CD4-positive, CD25-positive, alpha-beta regulatory T cell (primary cell): ENCODE results near the gene GUCY1A1. TPM values are rescaled to one million over a fixed set of nuclear protein-coding genes. Genes with fewer than 3 reads are reported as not detected.
A peak's percentile ranks its signal among the peaks of the same experiment; 100 is the strongest.

Experiments used
- ATAC-seq, 2 donors: fragments of 150-1000 bp; cut with Tn5 transposase; one replicate each; pipeline ENCODE4 v1.10.0; 2021; ENCODE audit warnings: low read depth in 2 of 2, moderate number of reproducible peaks in 2 of 2, moderate library complexity in 1 of 2
- DNase-seq, 3 donors: peaks; one replicate each; pipeline versions ENCODE4 v3.0.0 to v3.0.0-alpha.2; 2012 to 2022; ENCODE audit warnings: mixed read lengths in 1 of 3
- H3K27ac ChIP-seq: one replicate; pipeline ENCODE4 v1.7.0; 2013; ENCODE audit warnings: mild to moderate bottlenecking, low read length; ENCODE audit not compliant: insufficient read depth, poor library complexity, severe bottlenecking
- H3K27me3 ChIP-seq: one replicate; pipeline ENCODE4 v1.7.0; 2013; ENCODE audit warnings: low read length; ENCODE audit not compliant: control insufficient read depth, insufficient read depth
- H3K36me3 ChIP-seq: one replicate; pipeline ENCODE4 v1.7.0; 2013; ENCODE audit warnings: mild to moderate bottlenecking, low read length, moderate library complexity; ENCODE audit not compliant: control insufficient read depth, insufficient read depth
- H3K4me1 ChIP-seq: 2 replicates; pipeline ENCODE4 v1.7.0; 2013; ENCODE audit warnings: mild to moderate bottlenecking, low read length; ENCODE audit not compliant: insufficient read depth, control insufficient read depth, poor library complexity, severe bottlenecking
- H3K4me3 ChIP-seq: one replicate; pipeline ENCODE4 v1.7.0; 2013; ENCODE audit warnings: low read depth, mild to moderate bottlenecking, low read length, moderate library complexity
- H3K9me3 ChIP-seq, 2 experiments: 1 replicate in 1 of 2; 2 replicates in 1 of 2; pipeline ENCODE4 v1.7.0; 2013; ENCODE audit warnings: low read length in 2 of 2, mild to moderate bottlenecking in 1 of 2, moderate library complexity in 1 of 2; ENCODE audit not compliant: control insufficient read depth in 2 of 2
- H3K27ac Mint-ChIP-seq, 3 donors: one replicate each; pipeline ENCODE4 v1.8.0; 2020 to 2022; ENCODE audit warnings: mild to moderate bottlenecking in 3 of 3, mixed read lengths in 3 of 3, moderate library complexity in 2 of 3
- H3K27me3 Mint-ChIP-seq: one replicate; pipeline ENCODE4 v1.8.0; 2022; ENCODE audit warnings: mild to moderate bottlenecking, mixed read lengths
- H3K36me3 Mint-ChIP-seq: one replicate; pipeline ENCODE4 v1.8.0; 2020; ENCODE audit warnings: mixed read lengths
- H3K4me1 Mint-ChIP-seq, 4 donors: one replicate each; pipeline ENCODE4 v1.8.0; 2020 to 2022; ENCODE audit warnings: mixed read lengths in 4 of 4, mild to moderate bottlenecking in 1 of 4
- H3K4me3 Mint-ChIP-seq, 4 donors: one replicate each; pipeline ENCODE4 v1.8.0; 2020 to 2022; ENCODE audit warnings: mild to moderate bottlenecking in 4 of 4, mixed read lengths in 4 of 4, moderate library complexity in 3 of 4
- H3K9me3 Mint-ChIP-seq, 7 donors: one replicate each; pipeline ENCODE4 v1.8.0; 2020 to 2022; ENCODE audit warnings: mixed read lengths in 7 of 7, mild to moderate bottlenecking in 3 of 7, moderate library complexity in 2 of 7
- polyA plus RNA-seq, 4 donors: library from polyadenylated mRNA; unstranded; fragments of 300-500 nt; fragmentation: Illumina TruSeq; gene quantifications; one replicate each; pipeline ENCODE4 v1.2.3, GENCODE V29; 2021
- total RNA-seq: library from RNA; stranded (reverse); gene quantifications from one replicate; pipeline ENCODE4 v1.2.3, GENCODE V29; 2022

GUCY1A1 gene
- 1.9 TPM for total RNA-seq
- polyA plus RNA-seq: not detected

- H3K9me3 Mint-ChIP-seq: peaks cover 0 to 4% (median 0%) of the 10 kb centered on the region in 7 donors
- H3K9me3 ChIP-seq: no peaks in the 10 kb centered on the region
- peaks cover 4% of the 10 kb centered on the region for H3K4me1 ChIP-seq
- H3K27me3 ChIP-seq: peaks cover 16% of the 10 kb centered on the region
- H3K36me3 Mint-ChIP-seq: no peaks in the 10 kb centered on the region
- H3K27ac ChIP-seq: no peak within 1 kb of the TSS
- H3K4me3 ChIP-seq: no peak within 1 kb of the TSS
- DNase-seq (no peak), ATAC-seq (no peak)
- H3K27ac Mint-ChIP-seq: no peak within 1 kb of the TSS
- peaks cover 41% of the 10 kb centered on the region for H3K27me3 Mint-ChIP-seq
- peaks cover 0 to 17% (median 7%) of the 10 kb centered on the region in 4 donors for H3K4me1 Mint-ChIP-seq
- H3K36me3 ChIP-seq: no peaks in the 10 kb centered on the region
- H3K4me3 Mint-ChIP-seq: peak within 1 kb of the TSS; percentile 11 to 81 (median 52)
Observed at GRCh38 chr4:155666344-155667221, at the start of gene GUCY1A1. Gene GUCY1A1, plus strand, starts transcription at chr4:155666848. Its CDS starts 30,020 bp downstream, at chr4:155696868.

- Mint-ChIP-seq H3K9me3 (no peaks in the 10 kb centered on the region), H3K27me3 (no peaks in the 10 kb centered on the region), H3K27ac (no peak overlapping the region), H3K36me3 (no peaks in the 10 kb centered on the region), H3K4me1 (no peaks in the 10 kb centered on the region), H3K4me3 (no peak overlapping the region)
- Histone ChIP-seq H3K9me3 (no peaks in the 10 kb centered on the region), H3K36me3 (no peaks in the 10 kb centered on the region), H3K4me3 (no peak overlapping the region), H3K27ac (no peak overlapping the region), H3K27me3 (no peaks in the 10 kb centered on the region), H3K4me1 (no peaks in the 10 kb centered on the region)
- ATAC-seq (no peak), DNase-seq (no peak)
Observed at GRCh38 chr4:155617296-155617695, 49.4 kb upstream of the GUCY1A1 start.

- DNase-seq (no peak), ATAC-seq (no peak)
- H3K27me3 Mint-ChIP-seq: no peaks in the 10 kb centered on the region
- Histone ChIP-seq H3K27ac (no peak overlapping the region), H3K4me3 (no peak overlapping the region), H3K27me3 (no peaks in the 10 kb centered on the region), H3K4me1 (no peaks in the 10 kb centered on the region), H3K36me3 (no peaks in the 10 kb centered on the region), H3K9me3 (no peaks in the 10 kb centered on the region)
- H3K4me1 Mint-ChIP-seq: no peaks in the 10 kb centered on the region
- no peak overlapping the region for H3K4me3 Mint-ChIP-seq
- H3K9me3 Mint-ChIP-seq: no peaks in the 10 kb centered on the region
- no peaks in the 10 kb centered on the region for H3K36me3 Mint-ChIP-seq
- no peak overlapping the region for H3K27ac Mint-ChIP-seq
Observed at GRCh38 chr4:155618183-155618838, 48.3 kb upstream of the GUCY1A1 start.

GRCh38 chr4:155620637-155621036, 46.0 kb upstream of the GUCY1A1 start:
- Mint-ChIP-seq H3K4me1 (no peaks in the 10 kb centered on the region), H3K27me3 (no peaks in the 10 kb centered on the region), H3K27ac (no peak overlapping the region), H3K9me3 (peaks cover 0 to 2% (median 0%) of the 10 kb centered on the region in 7 donors), H3K4me3 (no peak overlapping the region), H3K36me3 (no peaks in the 10 kb centered on the region)
- Histone ChIP-seq H3K27me3 (no peaks in the 10 kb centered on the region), H3K4me3 (no peak overlapping the region), H3K36me3 (no peaks in the 10 kb centered on the region), H3K27ac (no peak overlapping the region), H3K4me1 (no peaks in the 10 kb centered on the region), H3K9me3 (no peaks in the 10 kb centered on the region)
- DNase-seq (no peak), ATAC-seq (no peak)

GRCh38 chr4:155624478-155624877, 42.2 kb upstream of the GUCY1A1 start:
- no peaks in the 10 kb centered on the region for H3K4me1 Mint-ChIP-seq
- H3K4me3 ChIP-seq: no peak overlapping the region
- H3K4me1 ChIP-seq: no peaks in the 10 kb centered on the region
- no peaks in the 10 kb centered on the region for H3K36me3 Mint-ChIP-seq
- no peak overlapping the region for H3K4me3 Mint-ChIP-seq
- no peaks in the 10 kb centered on the region for H3K27me3 ChIP-seq
- ATAC-seq (no peak), DNase-seq (no peak)
- peaks cover 0 to 2% (median 0%) of the 10 kb centered on the region in 7 donors for H3K9me3 Mint-ChIP-seq
- H3K27ac ChIP-seq: no peak overlapping the region
- H3K27me3 Mint-ChIP-seq: no peaks in the 10 kb centered on the region
- no peaks in the 10 kb centered on the region for H3K36me3 ChIP-seq
- H3K27ac Mint-ChIP-seq: no peak overlapping the region
- H3K9me3 ChIP-seq: no peaks in the 10 kb centered on the region

- no peaks in the 10 kb centered on the region for H3K4me1 ChIP-seq
- no peak overlapping the region for H3K27ac Mint-ChIP-seq
- no peak overlapping the region for H3K4me3 Mint-ChIP-seq
Observed at GRCh38 chr4:155626561-155626960, 40.1 kb upstream of the GUCY1A1 start.

GRCh38 chr4:155629183-155629825, 37.3 kb upstream of the GUCY1A1 start:
- ATAC-seq: no peak
- Histone ChIP-seq H3K36me3 (no peaks in the 10 kb centered on the region), H3K4me3 (no peak overlapping the region), H3K27ac (no peak overlapping the region), H3K27me3 (no peaks in the 10 kb centered on the region), H3K9me3 (no peaks in the 10 kb centered on the region), H3K4me1 (no peaks in the 10 kb centered on the region)
- no peaks in the 10 kb centered on the region for H3K36me3 Mint-ChIP-seq
- H3K9me3 Mint-ChIP-seq: peaks cover 0 to 2% (median 0%) of the 10 kb centered on the region in 7 donors
- H3K27ac Mint-ChIP-seq: no peak overlapping the region
- DNase-seq: no peak
- no peaks in the 10 kb centered on the region for H3K4me1 Mint-ChIP-seq
- no peak overlapping the region for H3K4me3 Mint-ChIP-seq
- no peaks in the 10 kb centered on the region for H3K27me3 Mint-ChIP-seq

More at GRCh38 chr4:155626561-155626960, 40.1 kb upstream of the GUCY1A1 start:
- DNase-seq (no peak), ATAC-seq (no peak)
- Histone ChIP-seq H3K9me3 (no peaks in the 10 kb centered on the region), H3K36me3 (no peaks in the 10 kb centered on the region), H3K27me3 (no peaks in the 10 kb centered on the region), H3K27ac (no peak overlapping the region), H3K4me3 (no peak overlapping the region)
- Mint-ChIP-seq H3K36me3 (no peaks in the 10 kb centered on the region), H3K4me1 (no peaks in the 10 kb centered on the region), H3K27me3 (no peaks in the 10 kb centered on the region), H3K9me3 (peaks cover 0 to 2% (median 0%) of the 10 kb centered on the region in 7 donors)
